ENCODE measurements around the gene RBBP8NL. TPM values are rescaled to one million over a fixed set of nuclear protein-coding genes. Genes with fewer than 3 reads are reported as not detected.

RBBP8NL gene
- total and polyA plus RNA-seq, 2 donors (not counting 3 experiments of a cell fraction or from before 2014, with no cell fraction given), result not detected

DNA sequence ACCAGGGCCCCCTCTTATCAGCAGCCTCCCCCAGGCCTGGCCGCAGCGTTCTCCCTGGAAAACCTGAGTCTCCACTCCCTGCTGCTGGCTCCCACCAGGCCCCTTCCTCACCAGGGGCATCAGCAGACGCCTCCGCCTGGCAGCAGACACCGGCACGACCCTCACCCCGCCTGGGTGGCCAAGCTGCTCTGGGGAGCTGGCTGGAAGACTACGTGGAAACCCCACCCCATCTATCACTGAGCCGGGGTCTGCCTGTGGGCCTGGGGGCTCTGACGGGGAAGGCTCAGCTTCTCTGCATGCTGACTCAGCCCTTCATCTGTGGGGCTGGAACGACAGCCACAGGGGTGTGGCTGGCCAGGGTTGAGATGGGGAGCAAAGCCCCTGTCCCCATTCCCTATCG, 19.1 kb upstream of the RBBP8NL start:
- DNase-seq (ENCODE audit: low read depth, low spot score) (no peak), FAIRE-seq (no peak)
- no peaks in the 10 kb centered on the region for H3K9me1 ChIP-seq (replicated peaks; ENCODE audit: control insufficient read depth, extremely low read depth, insufficient read depth, low read length)
- no peaks in the 10 kb centered on the region for H3K79me2 ChIP-seq (ENCODE audit: control insufficient read depth, insufficient read depth, low read length)
- H3K4me2 ChIP-seq (ENCODE audit: insufficient read depth, low read length), result no peak overlapping the region
- H3K4me1 ChIP-seq (ENCODE audit: control insufficient read depth, extremely low read depth, insufficient read depth, low read length), result no peaks in the 10 kb centered on the region
- H3K27ac ChIP-seq (ENCODE audit: insufficient read depth, low read depth, low read length), result no peak overlapping the region
- H4K20me1 ChIP-seq (replicated peaks; ENCODE audit: control insufficient read depth, extremely low read depth, insufficient read depth, low read length), result no peaks in the 10 kb centered on the region
- intact Hi-C loops (cut with micrococcal nuclease) (no loop called here), dilution Hi-C loops (cut with MboI; ENCODE audit: extremely low pct_ligation_motif_present, low sequenced_read_pairs) (no loop called here)
- no peak for TF ChIP-seq CTCF (IDR thresholded peaks at IDR 0.05; ENCODE audit: extremely low read depth in 1 of 2, insufficient read depth in 1 of 2, low read depth in 1 of 2, low read length in 2 of 2)
- no peak for TF ChIP-seq EZH2 (IDR thresholded peaks at IDR 0.05; ENCODE audit: borderline replicate concordance, low read depth, low read length, severe bottlenecking)
- TF ChIP-seq FOS (IDR thresholded peaks at IDR 0.05; ENCODE audit: borderline replicate concordance, insufficient read depth, low read length), result no peak
- no peak for TF ChIP-seq POLR2AphosphoS5 (IDR thresholded peaks at IDR 0.05; ENCODE audit: insufficient read depth, low read depth, low read length)
- TF ChIP-seq GATA2 (IDR thresholded peaks at IDR 0.05; ENCODE audit: insufficient read depth, insufficient read length, low read depth, low read length), result no peak
- no peak for TF ChIP-seq MYC (IDR thresholded peaks at IDR 0.05; ENCODE audit: low read depth, low read length)
- TF ChIP-seq, protein P1, sequence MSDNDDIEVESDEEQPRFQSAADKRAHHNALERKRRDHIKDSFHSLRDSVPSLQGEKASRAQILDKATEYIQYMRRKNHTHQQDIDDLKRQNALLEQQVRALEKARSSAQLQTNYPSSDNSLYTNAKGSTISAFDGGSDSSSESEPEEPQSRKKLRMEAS (IDR thresholded peaks at IDR 0.05; ENCODE audit: insufficient read depth, insufficient read length), result no peak
- no peak for TF ChIP-seq JUN (IDR thresholded peaks at IDR 0.05; ENCODE audit: borderline replicate concordance, insufficient read depth, insufficient read length, low read depth)
- no peak for TF ChIP-seq POLR2A (IDR thresholded peaks at IDR 0.05; ENCODE audit: low read depth, low read length)
- H3K9ac ChIP-seq (replicated peaks; ENCODE audit: extremely low read depth, insufficient read depth, low read length), result no peak overlapping the region
- H3K4me3 ChIP-seq (replicated peaks in 1 of 3; ENCODE audit: insufficient read depth in 1 of 3, low read depth in 1 of 3, low read length in 3 of 3), result no peak overlapping the region
- no peaks in the 10 kb centered on the region for H3K27me3 ChIP-seq (ENCODE audit: control insufficient read depth in 2 of 2, insufficient read depth in 2 of 2, low read length in 2 of 2)
- no peaks in the 10 kb centered on the region for H3K9me3 ChIP-seq (replicated peaks; ENCODE audit: control insufficient read depth, insufficient read depth, low read length)
- H3K36me3 ChIP-seq (ENCODE audit: control insufficient read depth in 2 of 2, extremely low read depth in 1 of 2, insufficient read depth in 2 of 2, low read length in 2 of 2), result no peaks in the 10 kb centered on the region
- no TSS peak for BruUV-seq (replicated peaks)
- ChIA-PET CTCF (no interaction called here), POLR2A (no interaction called here)
- no peak overlapping the region for H2AFZ ChIP-seq (ENCODE audit: low read depth, low read length)
